ENCODE data around the gene GPATCH8.
A peak's percentile ranks its signal among the peaks of the same experiment; 100 is the strongest.
"Not testable (repeated sequence)": the region's sequence is repeated elsewhere in the genome, so short reads cannot be mapped to it uniquely, and the experiment has no call there.

The GPATCH8 gene

DNA sequence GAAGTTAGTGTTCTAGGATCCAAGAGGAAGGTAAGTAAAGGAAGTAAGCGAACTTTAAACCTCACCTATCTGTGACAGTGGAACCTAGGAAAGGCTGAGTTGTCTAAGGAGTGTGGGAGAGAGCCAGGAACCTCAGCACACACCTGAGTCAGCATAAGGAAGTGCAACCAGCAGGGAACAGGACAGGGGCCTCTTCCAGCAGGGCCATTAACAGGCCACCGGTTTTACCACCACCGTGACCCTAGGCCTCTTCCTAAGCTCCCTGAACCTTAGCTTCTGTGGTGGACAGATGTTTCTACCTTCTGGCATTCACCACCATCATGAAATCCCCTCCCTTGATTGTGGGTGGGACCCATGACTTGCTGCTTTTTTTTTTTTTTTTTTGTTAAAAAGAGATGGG lies 26.7 kb upstream of the GPATCH8 start:
- no peak for DNase-seq (ENCODE audit: insufficient read length, low spot score)
- no peak for FAIRE-seq

DNA sequence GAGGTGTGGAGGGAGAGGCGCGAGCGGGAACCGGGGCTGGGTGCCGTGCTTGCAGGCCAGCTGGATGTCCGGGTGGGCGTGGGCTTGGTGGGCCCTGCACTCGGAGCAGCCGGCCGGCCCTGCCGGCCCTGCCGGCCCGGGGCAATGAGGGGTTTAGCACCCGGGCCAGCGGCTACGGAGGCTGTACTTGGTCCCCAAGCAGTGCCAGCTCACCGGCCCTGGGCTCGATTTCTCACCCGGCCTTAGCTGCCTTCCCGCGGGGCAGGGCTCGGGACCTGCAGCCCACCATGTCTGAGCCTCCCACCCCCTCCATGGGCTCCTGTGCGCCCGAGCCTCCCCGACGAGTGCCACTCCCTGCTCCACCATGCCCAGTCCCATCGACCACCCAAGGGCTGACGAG lies 24.7 kb upstream of the GPATCH8 start:
- DNase-seq (ENCODE audit: insufficient read length, low spot score) (no peak), FAIRE-seq (no peak)

DNA sequence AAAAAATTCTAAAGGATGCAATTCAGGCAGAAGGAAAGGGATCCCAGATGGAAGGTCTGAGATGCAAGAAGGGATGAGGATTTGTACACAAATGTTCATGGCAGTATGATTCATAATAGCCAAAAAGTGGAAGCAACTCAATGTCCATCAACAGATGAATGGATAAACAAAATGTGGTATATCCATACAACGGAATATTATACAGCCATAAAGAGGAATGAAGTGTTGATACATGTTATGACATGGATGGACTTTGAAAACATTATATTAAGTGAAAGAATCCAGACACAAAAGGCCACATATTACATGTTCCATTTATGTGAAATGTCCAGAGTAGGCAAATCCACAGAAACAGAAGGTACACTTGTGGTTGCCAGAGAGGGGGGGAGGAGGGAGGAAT lies 23.9 kb upstream of the GPATCH8 start:
- DNase-seq (ENCODE audit: insufficient read length, low spot score): no peak
- FAIRE-seq: peak; percentile 48

GRCh38 chr17:44523672-44523972 lies 20.4 kb upstream of the GPATCH8 start:
- DNase-seq (ENCODE audit: insufficient read length, low spot score) (no peak), FAIRE-seq (no peak)

DNA sequence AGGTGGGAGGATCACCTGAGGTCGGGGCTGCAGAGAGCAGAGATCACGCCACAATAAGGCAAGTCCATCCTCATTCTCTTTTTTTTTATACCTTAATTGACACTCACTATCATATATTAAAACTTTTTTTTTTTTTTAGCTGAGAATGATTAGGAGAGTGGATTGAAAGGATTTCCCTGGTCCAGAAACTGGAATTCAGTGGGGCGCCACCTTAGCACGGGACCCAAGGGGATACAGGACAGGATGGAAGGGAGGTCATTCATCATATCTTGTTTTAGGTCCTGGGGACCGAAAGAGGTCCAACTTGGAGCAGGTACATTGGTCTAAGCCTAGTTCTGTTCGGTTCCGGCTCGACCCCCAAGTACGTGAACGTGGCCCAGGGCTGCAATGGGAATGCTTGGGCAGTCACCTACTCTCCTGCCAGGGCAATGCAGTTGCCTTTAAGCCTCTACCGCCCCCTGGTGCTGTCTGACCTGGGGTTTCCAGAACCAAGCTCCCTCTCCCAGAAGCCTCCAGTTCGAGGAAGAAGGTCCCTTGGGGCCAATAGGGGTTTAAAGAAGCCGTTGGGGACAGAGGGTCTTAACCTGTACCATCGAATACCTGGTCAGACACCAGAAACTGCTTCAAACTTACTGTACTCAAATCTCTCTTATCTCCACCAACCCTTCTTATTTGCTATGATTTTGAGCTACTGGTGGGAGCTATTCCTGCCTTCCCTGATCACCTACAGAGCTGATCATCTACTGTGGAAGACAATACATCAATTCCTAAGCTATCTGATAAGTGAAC lies 19.9 kb upstream of the GPATCH8 start:
- DNase-seq (ENCODE audit: insufficient read length, low spot score): peak; percentile 82

DNA sequence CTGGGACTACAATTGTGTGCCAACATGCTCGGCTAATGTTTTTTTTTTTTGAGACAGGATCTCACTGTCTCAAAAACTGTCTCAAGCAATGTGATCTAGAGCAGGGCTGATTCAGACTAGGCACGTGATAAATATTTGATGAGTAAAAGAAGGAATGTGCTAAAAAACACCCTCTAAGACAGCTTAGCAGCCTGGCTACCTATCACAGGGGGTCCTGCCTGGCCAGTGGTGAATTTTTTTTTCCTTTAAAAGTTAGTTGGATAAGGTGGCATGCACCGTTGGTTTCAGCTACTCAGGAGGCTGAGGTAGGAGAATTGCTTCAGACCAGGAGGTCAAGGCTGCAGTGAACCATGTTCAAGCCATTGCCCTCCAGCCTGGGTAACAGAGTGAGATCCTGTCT lies 14.8 kb upstream of the GPATCH8 start:
- peak; percentile 51 for DNase-seq (ENCODE audit: insufficient read length, low spot score)
- FAIRE-seq: no peak

More for the DNA sequence above, 19.9 kb upstream of the GPATCH8 start:
- no peak for FAIRE-seq

DNA sequence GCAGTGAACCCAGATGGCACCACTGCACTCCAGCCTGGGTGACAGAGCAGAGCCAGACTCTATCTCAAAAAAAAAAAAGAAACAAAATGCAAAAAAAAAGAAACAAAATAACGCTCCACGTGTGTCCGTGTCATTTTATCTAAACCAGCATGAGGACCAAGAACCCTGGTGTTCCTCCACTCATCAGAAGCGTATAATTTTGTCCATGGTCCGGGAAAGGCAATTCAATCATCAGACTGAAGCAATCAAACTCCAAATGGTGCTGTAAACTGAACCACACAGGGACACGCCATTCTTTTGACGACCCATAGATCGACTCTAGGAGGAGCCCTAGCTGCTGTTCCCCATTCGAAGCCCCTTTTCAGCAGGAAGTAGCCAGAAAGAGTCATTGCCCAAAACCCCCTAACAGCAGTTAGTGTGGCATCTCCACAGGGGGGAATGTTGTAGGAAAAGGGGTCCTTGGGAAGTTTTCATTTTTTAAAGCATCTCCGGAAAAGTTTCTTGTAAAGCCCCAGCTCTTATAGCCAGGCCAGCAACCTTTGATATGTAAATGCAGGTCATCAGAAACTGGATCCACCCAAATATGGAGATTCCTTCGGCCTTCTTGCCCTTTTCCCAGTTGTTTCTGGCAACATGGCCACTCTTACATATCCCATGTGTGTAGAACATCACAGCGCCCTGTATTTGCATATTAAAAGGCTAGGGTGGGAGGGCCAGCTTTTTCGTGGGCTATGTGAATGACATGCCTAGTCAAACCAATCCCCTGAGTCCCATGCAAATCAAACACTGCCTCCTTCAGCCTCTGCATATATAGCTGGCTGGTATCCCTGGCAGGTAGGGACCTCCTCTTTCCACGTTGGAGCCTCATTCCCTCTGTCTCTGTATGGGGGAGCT lies 8.3 kb upstream of the GPATCH8 start:
- not testable (repeated sequence) for DNase-seq (ENCODE audit: insufficient read length, low spot score); FAIRE-seq

DNA sequence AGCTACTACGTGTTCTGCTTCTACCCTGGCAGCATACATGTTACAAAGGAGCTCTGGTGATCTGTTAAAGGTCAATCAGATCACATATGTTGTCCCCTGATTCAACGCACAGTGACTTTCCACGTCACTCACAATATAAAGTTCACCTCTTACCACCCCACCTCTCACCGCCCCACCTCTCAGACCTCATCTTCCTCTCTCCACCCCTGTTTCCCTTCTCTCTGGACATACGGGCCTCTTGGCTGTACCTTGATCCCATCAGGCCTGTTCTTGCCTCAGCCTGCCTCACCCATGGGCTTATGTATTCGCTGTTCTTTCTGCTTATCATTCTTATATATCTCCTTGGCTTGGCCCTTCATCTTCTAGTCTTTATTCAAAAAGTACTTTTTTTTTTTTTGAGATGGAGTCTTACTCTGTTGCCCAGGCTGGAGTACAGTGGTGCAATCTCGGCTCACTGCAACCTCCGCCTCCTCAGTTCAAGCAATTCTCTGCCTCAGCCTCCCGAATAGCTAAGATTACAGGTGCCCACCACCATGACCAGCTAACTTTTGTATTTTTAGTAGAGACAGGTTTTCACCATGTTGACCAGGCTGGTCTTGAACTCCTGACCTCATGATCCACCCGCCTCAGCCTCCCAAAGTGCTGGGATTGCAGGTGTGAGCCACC lies 3.9 kb upstream of the GPATCH8 start:
- not testable (repeated sequence) for DNase-seq (ENCODE audit: insufficient read length, low spot score); FAIRE-seq

DNA sequence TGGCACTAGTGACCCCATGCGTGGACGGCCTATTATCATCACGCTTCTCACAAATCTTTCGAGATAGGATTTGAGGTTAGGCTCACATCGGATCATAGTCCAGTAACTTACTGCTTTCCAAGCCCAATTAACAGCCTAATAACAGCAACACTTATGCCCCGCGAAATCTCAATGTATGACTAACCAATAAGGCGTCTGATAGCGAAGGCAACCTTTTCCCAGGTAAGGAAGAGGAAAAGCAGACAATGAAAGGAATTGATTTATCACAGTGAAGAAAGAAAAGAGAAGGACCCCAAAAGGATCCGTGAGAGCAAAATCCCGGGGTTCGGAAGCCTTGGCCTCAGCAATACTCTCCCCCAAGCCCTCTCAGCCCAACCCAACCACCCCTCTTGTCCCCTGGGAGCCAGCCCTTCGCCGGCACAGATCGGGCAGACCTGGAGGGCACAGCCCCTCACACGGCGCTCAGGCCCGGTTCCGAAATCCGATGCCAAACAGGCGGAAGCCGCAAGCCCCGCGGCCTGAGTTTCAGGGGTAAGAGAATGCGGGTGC lies 534 bp downstream of the GPATCH8 start:
- FAIRE-seq: no peak

GRCh38 chr17:44501866-44502375 lies 1.3 kb downstream of the GPATCH8 start:
- no peak for DNase-seq (ENCODE audit: insufficient read length, low spot score)
- no peak for FAIRE-seq

More for the DNA sequence above, 534 bp downstream of the GPATCH8 start:
- no peak for DNase-seq (ENCODE audit: insufficient read length, low spot score)

DNA sequence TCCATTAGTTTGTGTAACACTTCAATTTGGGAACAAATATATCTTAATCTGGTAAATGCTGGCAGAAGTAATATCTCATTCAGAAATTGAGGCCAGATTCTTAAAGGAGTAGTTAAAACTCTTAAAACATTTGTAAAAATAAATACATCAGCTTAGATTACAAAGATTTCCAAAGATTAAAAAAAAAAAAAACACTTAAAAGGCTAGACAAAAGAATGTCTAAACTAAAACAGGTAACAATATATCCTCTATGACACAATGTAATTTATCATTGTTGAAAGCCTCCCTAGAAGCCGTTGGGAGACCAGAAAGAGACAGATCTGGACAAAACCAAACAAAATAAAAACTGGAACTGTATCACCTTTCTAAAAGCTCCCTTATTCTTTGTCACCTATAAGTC lies 3.5 kb downstream of the GPATCH8 start:
- no peak for DNase-seq (ENCODE audit: insufficient read length, low spot score)
- no peak for FAIRE-seq

DNA sequence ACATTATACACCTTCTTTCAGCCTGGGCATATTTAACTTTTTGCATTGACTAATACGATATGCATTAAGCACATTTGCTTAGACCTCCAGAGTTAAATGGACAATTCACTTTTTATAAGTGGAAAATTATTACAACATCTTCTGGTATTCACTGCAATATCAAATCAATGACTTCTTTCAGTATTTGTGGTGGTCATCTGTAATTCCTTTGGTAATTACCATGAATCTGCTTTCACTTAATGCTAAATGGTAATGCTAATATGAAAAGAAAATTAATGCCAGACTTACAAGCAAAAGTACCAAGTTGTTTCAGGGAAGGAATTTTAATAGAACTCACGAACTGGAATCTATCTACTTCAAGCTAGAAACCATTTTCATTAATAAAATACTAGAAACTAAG lies 6.4 kb downstream of the GPATCH8 start:
- FAIRE-seq (no peak), DNase-seq (ENCODE audit: insufficient read length, low spot score) (no peak)

- FAIRE-seq (no peak), DNase-seq (ENCODE audit: insufficient read length, low spot score) (no peak)
These were observed 9.9 kb downstream of the GPATCH8 start for GRCh38 chr17:44493339-44493738.

DNA sequence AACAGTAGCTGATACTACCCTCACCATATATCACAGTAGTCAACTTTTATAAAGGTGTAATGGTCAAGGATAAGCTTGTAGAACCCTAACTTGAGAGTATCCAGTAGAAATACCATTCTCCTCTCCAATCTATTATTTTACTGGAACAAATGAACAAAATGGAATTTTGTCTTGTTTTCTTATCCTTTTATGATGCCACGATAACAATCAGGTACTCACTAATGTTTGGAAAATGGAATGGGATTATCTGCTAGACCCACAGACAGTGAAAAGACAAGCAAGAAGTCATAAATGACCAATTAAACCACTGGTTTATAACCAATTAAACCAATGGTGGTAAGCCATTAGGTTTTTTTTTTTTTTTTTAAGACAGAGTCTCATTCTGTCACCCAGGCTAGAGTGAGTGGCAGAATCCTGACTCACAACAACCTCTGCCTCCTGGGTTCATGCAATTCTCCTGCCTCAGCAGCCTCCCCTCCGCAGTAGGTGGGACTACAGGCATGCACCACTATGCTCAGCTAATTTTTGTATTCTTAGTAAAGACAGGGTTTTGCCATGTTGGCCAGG lies 10.4 kb downstream of the GPATCH8 start:
- no peak for FAIRE-seq

DNA sequence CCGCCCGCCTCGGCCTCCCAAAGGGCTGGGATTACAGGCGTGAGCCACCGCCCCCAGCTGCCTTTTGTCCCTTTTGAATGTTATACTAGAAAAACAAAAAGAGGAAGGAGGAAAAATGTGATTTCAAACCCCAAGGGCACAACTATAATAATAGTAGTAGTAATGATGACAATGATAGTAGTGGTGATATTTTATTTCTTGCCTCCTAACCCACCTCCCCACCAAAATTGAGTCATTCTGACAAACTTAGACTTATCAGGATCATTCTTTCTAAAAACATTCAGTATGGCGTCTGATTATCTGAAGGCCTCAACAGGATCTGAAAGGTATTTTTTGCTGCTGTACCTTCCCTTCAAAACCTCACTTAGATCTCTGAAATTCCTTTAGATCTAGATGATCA lies 13.6 kb downstream of the GPATCH8 start:
- FAIRE-seq (no peak), DNase-seq (ENCODE audit: insufficient read length, low spot score) (no peak)

More for the DNA sequence above, 10.4 kb downstream of the GPATCH8 start:
- DNase-seq (ENCODE audit: insufficient read length, low spot score): no peak

DNA sequence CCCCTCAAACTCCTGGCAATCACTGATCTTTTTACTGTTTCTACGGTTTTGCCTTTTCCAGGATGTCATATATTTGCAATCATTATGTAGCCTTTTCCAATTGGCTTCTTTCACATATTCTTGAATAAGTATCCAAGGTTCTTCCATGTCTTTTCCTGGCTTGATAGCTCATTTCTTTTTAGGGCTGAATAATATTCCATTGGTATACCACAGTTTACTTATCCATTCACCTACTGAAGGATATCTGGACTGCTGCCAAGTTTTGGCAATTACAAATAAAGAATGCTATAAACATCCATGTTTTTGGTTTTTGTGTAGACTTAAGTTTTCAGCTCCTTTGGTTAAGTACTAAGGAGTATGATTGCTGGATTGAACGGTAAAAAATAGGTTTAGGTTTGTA lies 16.0 kb downstream of the GPATCH8 start:
- DNase-seq (ENCODE audit: insufficient read length, low spot score) (no peak), FAIRE-seq (no peak)

DNA sequence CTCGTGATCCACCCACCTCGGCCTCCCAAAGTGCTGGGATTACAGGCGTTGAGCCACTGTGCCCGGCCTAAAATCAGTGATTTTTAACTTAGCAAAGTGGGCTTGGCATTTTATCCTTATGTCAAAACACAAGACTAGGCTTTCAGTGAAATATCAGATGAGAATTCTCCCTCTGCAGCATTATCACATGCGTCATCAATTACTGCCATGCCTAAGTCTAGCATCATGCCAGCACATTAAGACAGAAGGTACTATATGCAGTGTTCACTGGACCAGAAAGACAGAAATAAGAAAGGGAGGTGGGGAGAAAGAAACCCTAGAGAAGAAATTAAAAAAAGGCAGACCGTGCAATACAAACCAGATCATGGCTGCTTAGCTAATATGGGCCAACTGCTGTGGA lies 29.8 kb downstream of the GPATCH8 start:
- peak; percentile 65 for FAIRE-seq
- DNase-seq (ENCODE audit: insufficient read length, low spot score): no peak

GRCh38 chr17:44469676-44470075 lies 33.5 kb downstream of the GPATCH8 start:
- no peak for DNase-seq (ENCODE audit: insufficient read length, low spot score)
- no peak for FAIRE-seq

GRCh38 chr17:44467108-44467507 lies 36.1 kb downstream of the GPATCH8 start:
- FAIRE-seq (no peak), DNase-seq (ENCODE audit: insufficient read length, low spot score) (no peak)

DNA sequence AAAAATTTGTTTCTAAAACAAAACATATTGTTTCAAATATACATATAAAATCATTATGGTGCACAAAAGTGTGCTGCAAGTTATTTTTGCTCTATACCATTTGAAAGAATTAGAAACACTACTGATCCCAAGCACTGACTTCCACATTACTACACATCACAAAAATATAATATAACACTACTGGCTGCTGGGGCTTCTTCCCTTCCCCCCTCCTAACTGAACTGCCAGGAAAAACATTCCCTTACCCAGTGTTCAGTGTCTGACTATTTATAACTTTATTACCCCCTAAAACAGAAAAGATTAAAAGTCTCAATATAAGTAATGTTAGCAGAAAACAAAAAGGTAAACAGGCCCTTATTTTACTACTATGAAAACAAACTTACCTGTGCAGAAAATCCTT lies 36.9 kb downstream of the GPATCH8 start:
- FAIRE-seq (no peak), DNase-seq (ENCODE audit: insufficient read length, low spot score) (no peak)

DNA sequence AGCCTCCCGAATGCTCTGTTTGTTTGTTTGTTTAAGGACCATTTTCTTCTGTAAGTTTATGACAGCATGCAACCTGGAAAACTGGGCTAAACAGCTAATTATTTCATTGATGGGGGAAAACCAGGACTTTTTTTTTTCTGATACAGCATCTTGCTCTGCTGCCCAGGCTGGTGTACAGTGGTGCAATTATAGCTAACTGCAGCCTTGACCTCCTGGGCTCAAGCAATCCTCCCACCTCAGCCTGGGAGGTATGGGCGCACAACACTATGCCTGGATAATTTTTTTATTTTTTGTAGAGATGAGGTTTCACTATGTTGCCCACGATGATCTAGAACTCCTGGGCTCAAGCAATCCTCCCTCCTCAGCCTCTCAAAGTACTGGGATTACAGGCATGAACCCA lies 37.3 kb downstream of the GPATCH8 start:
- FAIRE-seq (no peak), DNase-seq (ENCODE audit: insufficient read length, low spot score) (no peak)

Data from HTR-8/SVneo (cell line).